Lower leg skin (tissue), 4 donors: ENCODE data around the gene DSCAML1. TPM values are rescaled to one million over a fixed set of nuclear protein-coding genes. Genes with fewer than 3 reads are reported as not detected.

Experiments used
- DNase-seq, 2 donors: peaks; one replicate each; pipeline ENCODE4 v3.0.0-alpha.2; 2019; ENCODE audit warnings: low spot score in 2 of 2
- H3K4me3 ChIP-seq: fragments of 200-600 bp; sonication (generic); 2 replicates; pipeline ENCODE4 v1.5.1; 2017; ENCODE audit warnings: mild to moderate bottlenecking, low read depth; ENCODE audit not compliant: poor library complexity, severe bottlenecking
- CTCF ChIP-seq, 3 donors: fragments of 450-650 bp; IDR thresholded peaks; one replicate each; pipeline ENCODE4 v1.5.1; 2016; ENCODE audit warnings: antibody characterized with exemption in 3 of 3, mild to moderate bottlenecking in 3 of 3, moderate library complexity in 2 of 3
- POLR2A ChIP-seq, 2 donors: fragments of 450-650 bp; IDR thresholded peaks; one replicate each; pipeline ENCODE4 v1.6.1; 2016 to 2017; ENCODE audit warnings: antibody characterized with exemption in 2 of 2, mild to moderate bottlenecking in 1 of 2, moderate library complexity in 1 of 2
- WGBS, 2 donors: methylation state at CpG; one replicate each; pipeline ENCODE4 v1.1.5; 2018; 5-methylcytosine and 5-hydroxymethylcytosine counted together
- intact Hi-C: fragments of 100-400 bp; cut with DNase I; formaldehyde crosslinking; loops from one replicate; pipeline ENCODE4 v1.15.0; 2023; ENCODE audit warnings: low total_unique reads
- total RNA-seq, 4 donors: library from RNA; depleted of rRNA; stranded (reverse); fragments of >200 nt; gene quantifications; one replicate each; pipeline ENCODE4 v1.1.0, GENCODE V29; 2016

DSCAML1 gene
- total RNA-seq: under 1 TPM; 0.07 to 0.13 (median 0.08) TPM

- DNase-seq: no peak
- intact Hi-C loops: no loop called here
- 4% methylated on average over 45 of the region's 66 CpGs; no CpG with 5 or more reads in 1 of the 2 donors for WGBS, 2 donors
- no peak for TF ChIP-seq POLR2A (IDR thresholded peaks at IDR 0.05)
- no peak for TF ChIP-seq CTCF (IDR thresholded peaks at IDR 0.05)
- H3K4me3 ChIP-seq: no peak within 1 kb of the TSS
These were observed at the start of gene DSCAML1 for GRCh38 chr11:117796872-117797529. TSS of gene DSCAML1 (minus strand) at chr11:117797216. CDS start at chr11:117797079, 137 bp downstream.

DNA sequence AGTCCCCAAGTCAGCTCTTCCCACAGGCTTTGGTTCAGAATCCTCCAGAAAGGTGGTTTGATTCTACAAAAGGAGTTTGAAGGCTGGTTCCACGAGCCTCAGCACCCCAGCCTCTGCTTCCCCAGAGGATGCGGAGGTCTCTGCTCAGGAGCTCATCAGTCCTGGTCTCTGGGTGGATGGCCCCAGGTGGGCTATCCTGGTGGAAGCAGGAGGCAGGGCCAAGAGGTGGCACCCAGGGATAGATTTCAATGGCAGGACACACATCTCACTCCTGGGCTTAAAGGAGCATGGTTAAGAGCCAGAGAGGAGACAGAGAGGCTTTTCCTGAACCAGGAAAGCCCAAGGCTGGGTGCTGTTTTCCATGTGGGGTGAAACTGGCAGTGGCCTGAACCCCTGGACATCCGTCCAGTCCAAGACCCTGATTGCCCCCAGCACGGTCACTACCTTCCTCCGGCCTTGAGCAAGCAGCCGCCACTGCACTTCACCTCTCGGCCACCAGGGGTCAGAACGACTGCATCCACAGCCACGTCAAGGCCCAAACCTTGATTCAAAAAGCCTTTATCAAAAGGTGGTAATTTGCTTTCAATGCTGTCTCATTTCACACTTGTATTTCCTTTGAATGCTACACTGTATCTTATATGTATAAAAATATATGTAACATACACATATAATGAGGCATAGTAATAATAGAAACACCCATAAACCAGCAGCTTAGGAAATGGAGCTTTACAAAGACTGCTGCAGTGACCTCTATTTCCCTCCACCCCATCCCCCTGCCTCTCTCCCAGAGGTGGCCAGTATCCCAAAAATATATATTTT is 46.9 kb upstream of the DSCAML1 start:
- peak; percentile 74 to 97 for DNase-seq
- no peak overlapping the region for H3K4me3 ChIP-seq
- WGBS, 2 donors: 21 to 24% methylated on average over 9 of the region's 9 CpGs
- intact Hi-C loops: loop anchor here (2.0 to 10.0 kb wide), 2 partner anchors 105 to 211 kb away; no protein-coding TSS in a partner anchor
- TF ChIP-seq POLR2A (IDR thresholded peaks at IDR 0.05) (no peak), CTCF (IDR thresholded peaks at IDR 0.05) (peak in 1 of 3 donors; percentile 90)

DNA sequence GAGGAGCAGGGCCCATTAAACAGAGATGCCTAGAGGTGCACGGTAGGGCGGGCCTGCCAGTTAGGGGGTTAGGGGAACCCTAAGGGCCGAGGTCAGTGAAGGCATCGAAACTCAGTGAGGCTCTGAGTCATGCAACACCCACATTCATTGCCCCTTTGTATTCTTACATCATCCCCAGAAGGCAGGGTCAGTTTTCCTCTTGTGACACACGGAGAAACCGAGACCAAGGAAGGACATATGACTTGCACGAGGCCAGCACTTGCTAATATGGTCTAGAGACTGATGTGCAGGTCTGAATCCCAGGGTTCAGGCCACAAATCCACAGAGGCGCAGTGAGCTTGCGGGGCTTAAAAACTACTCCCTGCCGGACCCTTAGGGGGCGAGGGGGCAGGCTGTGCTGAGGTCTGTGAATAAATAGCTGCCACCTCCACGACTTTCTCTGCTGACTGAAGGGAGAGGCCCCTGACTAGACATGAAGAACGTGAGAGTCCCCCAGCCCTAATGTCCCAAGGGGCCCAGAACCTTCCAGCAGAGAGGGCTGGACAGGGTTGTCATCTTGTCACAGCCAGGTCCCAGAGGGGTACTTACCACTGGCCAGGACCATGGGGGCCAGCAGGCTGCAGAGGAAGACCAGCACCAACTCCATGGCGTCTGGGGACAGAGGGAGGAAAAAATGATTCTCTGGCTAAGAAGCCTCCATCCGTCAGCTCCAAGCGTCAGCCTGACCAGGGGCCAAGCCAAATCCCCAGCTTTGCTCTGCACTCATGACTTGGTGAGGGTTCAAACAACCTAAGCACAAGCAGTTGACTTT is 45.3 kb upstream of the DSCAML1 start:
- intact Hi-C loops: loop anchor here (2.0 to 10.0 kb wide), 2 partner anchors 106 to 212 kb away; no protein-coding TSS in a partner anchor
- 77 to 78% methylated on average over 16 of the region's 16 CpGs for WGBS, 2 donors
- no peak overlapping the region for H3K4me3 ChIP-seq
- no peak for TF ChIP-seq POLR2A (IDR thresholded peaks at IDR 0.05)
- no peak for TF ChIP-seq CTCF (IDR thresholded peaks at IDR 0.05)
- DNase-seq: peak; percentile 56 to 82

- TF ChIP-seq POLR2A (IDR thresholded peaks at IDR 0.05): no peak
- no peak for TF ChIP-seq CTCF (IDR thresholded peaks at IDR 0.05)
- peak in 1 of 2 donors; percentile 63 for DNase-seq
- WGBS, 2 donors: 88 to 90% methylated on average over 7 of the region's 7 CpGs
- intact Hi-C loops: loop anchor here (2.0 to 10.0 kb wide), 2 partner anchors 107 to 213 kb away; no protein-coding TSS in a partner anchor
- no peak overlapping the region for H3K4me3 ChIP-seq
These were observed 44.6 kb upstream of the DSCAML1 start for GRCh38 chr11:117841551-117842031.

- no peak overlapping the region for H3K4me3 ChIP-seq
- TF ChIP-seq POLR2A (IDR thresholded peaks at IDR 0.05) (no peak), CTCF (IDR thresholded peaks at IDR 0.05) (no peak)
- WGBS, 2 donors: 91 to 97% methylated on average over 11 of the region's 11 CpGs
- intact Hi-C loops: loop anchor here (10.0 kb wide), 1 partner anchor 214 kb away; no protein-coding TSS in a partner anchor
- peak in 1 of 2 donors; percentile 75 for DNase-seq
These were observed 44.0 kb upstream of the DSCAML1 start for GRCh38 chr11:117840881-117841550.
